HepG2 (cell line): Measurements from ENCODE around the gene LTC4S. TPM values are rescaled to one million over a fixed set of nuclear protein-coding genes. Genes with fewer than 3 reads are reported as not detected.

ENCODE experiments used
- ATF7 ChIP-seq, 2 experiments: fragments of 450-650 bp in 1 of 2; sonication (generic) in 1 of 2; formaldehyde crosslinking in 1 of 2; IDR thresholded peaks; 2 replicates each; pipeline versions ENCODE4 v1.4.0 to v1.6.1; 2016 to 2020; ENCODE audit warnings: antibody characterized with exemption in 1 of 2, mild to moderate bottlenecking in 1 of 2, missing genetic modification reagents in 1 of 2
- E2F1 ChIP-seq: sonication (generic); formaldehyde crosslinking; IDR thresholded peaks from 2 replicates; pipeline ENCODE4 v1.5.0; 2020; ENCODE audit warnings: missing genetic modification reagents
- E2F2 ChIP-seq: sonication (generic); formaldehyde crosslinking; IDR thresholded peaks from 2 replicates; pipeline ENCODE4 v1.4.0; 2020; ENCODE audit warnings: missing genetic modification reagents, borderline replicate concordance
- EHMT2 ChIP-seq: fragments of 200-600 bp; sonication (generic); IDR thresholded peaks from 2 replicates; pipeline ENCODE4 v1.7.0; 2017; ENCODE audit warnings: antibody characterized with exemption, low read depth, low read length, borderline replicate concordance
- EZH2 ChIP-seq: conservative IDR thresholded peaks from 2 replicates; pipeline ENCODE4 v1.6.1; 2012; ENCODE audit warnings: mild to moderate bottlenecking, low read depth, low read length, moderate library complexity
- MLLT10 ChIP-seq: sonication (generic); formaldehyde crosslinking; IDR thresholded peaks from 2 replicates; pipeline ENCODE4 v1.4.0; 2020; ENCODE audit warnings: missing genetic modification reagents
- MTA1 ChIP-seq: sonication (generic); formaldehyde crosslinking; IDR thresholded peaks from 2 replicates; pipeline ENCODE4 v1.4.0; 2020; ENCODE audit warnings: missing genetic modification reagents, mild to moderate bottlenecking, borderline replicate concordance
- NBN ChIP-seq: fragments of 450-650 bp; conservative IDR thresholded peaks from 2 replicates; pipeline ENCODE4 v1.6.1; 2017
- PHB2 ChIP-seq: fragments of 450-650 bp; IDR thresholded peaks from 2 replicates; pipeline ENCODE4 v1.6.1; 2018; ENCODE audit not compliant: partially characterized antibody
- SNAI1 ChIP-seq: sonication (generic); formaldehyde crosslinking; IDR thresholded peaks from 2 replicates; pipeline ENCODE4 v1.5.0; 2020; ENCODE audit warnings: mild to moderate bottlenecking, missing genetic modification reagents, borderline replicate concordance
- TCF7 ChIP-seq: sonication (generic); IDR thresholded peaks from 2 replicates; pipeline ENCODE4 v1.6.1; 2016; ENCODE audit warnings: antibody characterized with exemption, low read depth
- TEAD2 ChIP-seq: sonication (generic); formaldehyde crosslinking; IDR thresholded peaks from 2 replicates; pipeline ENCODE4 v1.9.0; 2021; ENCODE audit warnings: missing genetic modification reagents
- THAP11 ChIP-seq: IDR thresholded peaks from 2 replicates; pipeline ENCODE4 v1.6.1; 2016; ENCODE audit warnings: missing biosample characterization, missing genetic modification reagents
- TRAFD1 ChIP-seq: sonication (generic); formaldehyde crosslinking; IDR thresholded peaks from 2 replicates; pipeline ENCODE4 v1.5.1; 2020; ENCODE audit warnings: missing genetic modification reagents, mild to moderate bottlenecking, borderline replicate concordance
- ZFP91 ChIP-seq: sonication (generic); formaldehyde crosslinking; IDR thresholded peaks from 2 replicates; pipeline ENCODE4 v1.9.0; 2022; ENCODE audit warnings: missing genetic modification reagents, mild to moderate bottlenecking, borderline replicate concordance
- ZNF460 ChIP-seq: sonication (generic); formaldehyde crosslinking; IDR thresholded peaks from 2 replicates; pipeline ENCODE4 v1.5.1; 2020; ENCODE audit warnings: missing genetic modification reagents, mild to moderate bottlenecking, borderline replicate concordance
- ZNF713 ChIP-seq: sonication (generic); formaldehyde crosslinking; IDR thresholded peaks from 2 replicates; pipeline ENCODE4 v1.4.0; 2020; ENCODE audit warnings: mild to moderate bottlenecking, missing genetic modification reagents
- ZNF761 ChIP-seq: sonication (generic); formaldehyde crosslinking; conservative IDR thresholded peaks from 2 replicates; pipeline ENCODE4 v1.4.0; 2020; ENCODE audit warnings: mild to moderate bottlenecking, missing genetic modification reagents
- ZXDC ChIP-seq: sonication (generic); formaldehyde crosslinking; IDR thresholded peaks from 2 replicates; pipeline ENCODE4 v1.5.0; 2020; ENCODE audit warnings: mild to moderate bottlenecking, missing genetic modification reagents
- polyA plus RNA-seq, 8 experiments: library from polyadenylated mRNA; depleted of rRNA in 3 of 8; stranded (reverse) in 7 of 8; unstranded in 1 of 8; fragments of >200 nt; fragmentation: Illumina TruSeq in 4 of 8; extraction: Trizol in 4 of 8; gene quantifications; 2 replicates each; pipeline versions ENCODE4 v1.2.1 to v1.2.3, GENCODE V29; 2011 to 2016; ENCODE audit warnings: low read depth in 4 of 8, missing spikeins in 1 of 8, mixed read lengths in 1 of 8; ENCODE audit not compliant: insufficient read depth in 1 of 8
- total RNA-seq, 5 experiments: library from RNA; depleted of rRNA; stranded (reverse); fragments of >200 nt; fragmentation: Illumina TruSeq; extraction: Trizol; gene quantifications; 2 replicates each; pipeline ENCODE4 v1.2.3, GENCODE V29; 2016; ENCODE audit warnings: low read depth in 1 of 5

Gene LTC4S
- total and polyA plus RNA-seq, 2 of the 13 experiments (the other 11 are each of a cell fraction or from before 2014, with no cell fraction given): 0.35 TPM; not detected in 1

GRCh38 chr5:179818746-179819295 lies 25.0 kb downstream of the LTC4S start (continued):
- TF ChIP-seq E2F1 (CRISPR knock-in tag): peak; percentile 73; the same call in 1 of the 2 replicates
- TF ChIP-seq EHMT2: no peak
- TF ChIP-seq ZNF713 (CRISPR knock-in tag): no peak
- peak; percentile 77; the same call in 1 of the 2 replicates for TF ChIP-seq TRAFD1 (CRISPR knock-in tag)
- no peak for TF ChIP-seq SNAI1 (CRISPR knock-in tag)
- TF ChIP-seq ATF7 (IDR thresholded peaks at IDR 0.05): peak; percentile 45; the same call in 1 of the 2 replicates
- TF ChIP-seq ATF7 (CRISPR knock-in tag; IDR thresholded peaks at IDR 0.05): peak; percentile 48; the same call in 1 of the 2 replicates
- TF ChIP-seq ZFP91 (CRISPR knock-in tag): peak; percentile 87; the same call in 1 of the 2 replicates
- TF ChIP-seq ZNF761 (CRISPR knock-in tag): peak; percentile 74
- peak; percentile 80; the same call in 1 of the 2 replicates for TF ChIP-seq E2F2 (CRISPR knock-in tag)
- TF ChIP-seq EZH2: no peak
- TF ChIP-seq TCF7: peak; percentile 11; the same call in 1 of the 2 replicates
- TF ChIP-seq TEAD2 (CRISPR knock-in tag): no peak
- peak; percentile 88; the same call in 1 of the 2 replicates for TF ChIP-seq MTA1
- TF ChIP-seq MLLT10 (CRISPR knock-in tag): no peak
- TF ChIP-seq THAP11 (CRISPR knock-in tag): peak; percentile 83
- no peak for TF ChIP-seq PHB2
- TF ChIP-seq ZXDC (CRISPR knock-in tag): peak; percentile 78; the same call in 1 of the 2 replicates
- TF ChIP-seq ZNF460 (CRISPR knock-in tag): no peak; the same call in 1 of the 2 replicates
- no peak for TF ChIP-seq NBN
